ENCODE measurements around the gene ACVR1B.
"Not testable (repeated sequence)": the region's sequence is repeated elsewhere in the genome, so short reads cannot be mapped to it uniquely, and the experiment has no call there.

The ACVR1B gene

DNA sequence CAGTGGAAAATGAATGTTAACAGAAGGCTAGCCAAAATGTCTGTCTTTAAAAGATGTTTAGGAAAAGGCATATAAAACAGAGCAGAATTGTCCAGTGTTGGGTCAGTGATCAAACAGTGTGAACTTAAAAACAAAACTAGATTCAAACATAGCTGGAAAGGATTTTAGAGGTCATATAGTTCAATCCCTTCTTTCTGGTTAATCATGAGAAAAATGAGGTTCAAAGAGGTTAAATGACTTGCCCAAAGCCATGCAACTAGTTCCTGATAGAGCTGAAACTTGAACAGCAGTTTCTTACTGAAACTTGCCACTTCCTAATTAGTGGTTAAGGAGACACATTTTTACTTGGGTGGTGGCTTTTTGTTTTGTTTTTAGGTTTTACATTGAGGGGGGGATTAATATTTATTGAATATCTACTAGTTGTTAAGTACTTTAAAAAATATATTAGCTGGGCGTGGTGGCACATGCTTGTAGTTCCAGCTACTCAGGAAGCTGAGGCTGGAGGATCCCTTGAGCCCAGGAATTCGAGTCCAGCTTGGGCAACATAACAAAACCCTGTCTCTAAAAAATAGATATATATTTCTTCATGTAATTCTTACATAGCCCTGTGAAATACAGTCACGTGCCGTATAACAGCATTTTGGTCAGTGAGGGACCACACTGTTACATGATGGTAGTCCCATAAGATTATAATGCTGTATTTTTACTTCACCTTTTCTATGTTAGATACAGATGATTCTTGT is 20.4 kb downstream of the ACVR1B start:
- DNase-seq: no peak

DNA sequence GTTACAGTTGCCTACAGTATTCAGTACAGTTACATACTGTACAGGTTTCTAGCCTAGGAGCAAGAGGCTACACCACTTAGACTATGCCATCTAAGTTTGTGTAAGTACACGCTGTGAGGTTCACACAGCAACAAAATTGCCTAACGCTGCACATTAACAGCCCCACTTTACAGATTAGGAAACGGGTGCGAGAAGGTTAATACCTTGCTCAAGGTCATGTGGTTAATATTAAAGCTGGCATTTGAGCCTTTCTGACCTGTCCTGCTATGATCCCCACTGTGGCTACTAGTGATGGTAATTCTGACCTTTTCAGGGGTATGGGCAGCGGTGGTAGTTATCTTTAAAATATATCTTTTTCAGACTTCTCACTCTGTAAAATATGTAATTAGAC is 20.9 kb downstream of the ACVR1B start:
- no peak for DNase-seq

DNA sequence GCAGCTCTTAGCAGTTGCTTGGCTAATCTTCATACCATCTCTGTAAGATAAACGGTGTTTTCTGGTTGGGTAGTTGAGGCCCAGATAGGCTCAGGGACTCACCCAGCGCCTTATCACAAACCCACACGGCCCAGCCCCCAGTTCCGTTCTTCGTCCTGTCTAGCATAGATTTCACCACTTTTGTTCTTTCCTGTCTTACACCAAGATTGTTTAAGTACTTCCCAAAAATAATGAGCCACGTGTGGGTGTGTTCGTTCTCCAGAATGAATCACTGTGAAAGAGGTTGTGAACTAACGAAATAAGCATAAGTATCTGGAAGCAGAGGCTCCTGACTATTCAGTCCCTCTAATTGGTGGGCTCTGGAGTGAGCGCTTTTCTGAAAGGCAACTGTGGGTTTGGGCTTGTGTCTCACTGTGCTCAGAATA is 21.4 kb downstream of the ACVR1B start:
- DNase-seq: no peak

DNA sequence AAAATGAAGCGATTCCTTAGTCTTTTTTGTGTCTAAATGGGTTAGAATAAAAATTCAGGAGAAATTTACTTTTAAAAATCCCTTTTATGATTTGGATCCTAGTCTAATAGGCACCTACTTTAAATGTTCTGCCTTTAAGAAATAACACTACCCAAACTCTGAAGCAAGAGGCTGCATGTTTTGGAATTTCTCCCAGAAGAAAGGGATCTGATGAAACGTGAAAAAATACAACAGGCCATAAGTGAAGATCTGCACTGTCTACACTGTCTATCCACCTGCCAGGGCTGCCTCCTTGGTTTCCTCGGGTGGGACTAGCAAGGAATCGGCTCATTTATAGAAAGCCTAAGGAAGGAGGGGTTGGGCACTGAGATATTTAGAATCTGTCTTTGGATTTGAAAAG is 22.1 kb downstream of the ACVR1B start:
- DNase-seq: no peak

DNA sequence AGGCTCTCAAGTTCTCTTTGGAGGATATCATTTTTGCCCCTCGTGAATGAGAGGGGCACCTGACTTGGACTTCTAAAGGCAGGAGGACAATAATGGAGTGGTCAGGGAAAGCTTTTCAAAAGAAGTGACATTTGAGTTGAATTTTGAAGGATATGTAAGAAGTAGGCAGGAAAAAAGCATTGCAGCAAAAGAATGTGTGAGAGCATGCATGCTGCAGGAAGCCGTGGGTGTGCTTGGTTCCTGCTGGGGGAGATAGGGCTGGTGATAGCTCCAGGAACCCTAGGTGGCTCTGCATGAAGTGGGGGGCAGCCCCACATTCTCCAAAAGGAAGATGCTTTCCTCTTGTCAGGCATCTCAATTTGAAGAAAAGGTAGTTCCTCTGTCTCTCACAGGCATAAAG is 23.1 kb downstream of the ACVR1B start:
- DNase-seq: no peak

DNA sequence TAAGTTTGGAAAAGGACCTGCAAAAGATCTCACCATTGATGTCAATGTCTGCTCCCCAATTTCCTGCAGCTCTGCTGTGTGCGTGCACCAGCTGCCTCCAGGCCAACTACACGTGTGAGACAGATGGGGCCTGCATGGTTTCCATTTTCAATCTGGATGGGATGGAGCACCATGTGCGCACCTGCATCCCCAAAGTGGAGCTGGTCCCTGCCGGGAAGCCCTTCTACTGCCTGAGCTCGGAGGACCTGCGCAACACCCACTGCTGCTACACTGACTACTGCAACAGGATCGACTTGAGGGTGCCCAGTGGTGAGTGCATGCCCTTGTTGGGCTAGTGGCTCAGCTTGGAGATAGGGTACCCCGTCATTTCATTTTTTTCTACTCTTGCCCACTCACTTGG is 23.7 kb downstream of the ACVR1B start:
- no peak for DNase-seq

DNA sequence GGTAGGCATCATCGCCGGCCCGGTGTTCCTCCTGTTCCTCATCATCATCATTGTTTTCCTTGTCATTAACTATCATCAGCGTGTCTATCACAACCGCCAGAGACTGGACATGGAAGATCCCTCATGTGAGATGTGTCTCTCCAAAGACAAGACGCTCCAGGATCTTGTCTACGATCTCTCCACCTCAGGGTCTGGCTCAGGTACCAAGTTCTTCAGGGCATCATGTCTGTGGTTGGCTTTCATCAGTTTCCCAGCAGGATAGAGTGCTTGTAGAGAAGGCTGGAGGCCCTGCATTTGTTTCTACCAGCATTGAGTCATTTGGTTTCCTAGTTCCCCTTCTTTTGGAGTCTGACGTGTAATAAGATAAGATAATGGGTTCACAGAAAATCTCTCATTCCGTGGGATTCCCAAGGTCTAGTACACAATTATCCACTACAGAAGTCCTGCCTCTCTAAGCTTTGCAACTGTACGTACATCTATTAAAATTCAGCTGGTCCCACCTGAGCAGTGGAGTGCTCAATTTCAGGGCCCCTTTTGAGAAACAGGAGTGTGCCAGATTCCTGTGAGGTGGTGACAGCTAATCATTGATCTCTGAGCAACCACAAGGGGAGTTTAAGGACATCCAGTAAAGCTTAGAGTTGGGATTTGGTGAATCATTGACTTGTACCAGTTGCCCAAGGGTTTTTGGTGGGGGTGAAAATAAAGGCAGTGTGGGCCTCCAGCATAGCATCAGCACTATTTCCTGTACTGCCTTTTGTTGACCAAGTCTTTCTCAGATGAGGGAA is 25.1 kb downstream of the ACVR1B start:
- DNase-seq: peak; percentile 58

DNA sequence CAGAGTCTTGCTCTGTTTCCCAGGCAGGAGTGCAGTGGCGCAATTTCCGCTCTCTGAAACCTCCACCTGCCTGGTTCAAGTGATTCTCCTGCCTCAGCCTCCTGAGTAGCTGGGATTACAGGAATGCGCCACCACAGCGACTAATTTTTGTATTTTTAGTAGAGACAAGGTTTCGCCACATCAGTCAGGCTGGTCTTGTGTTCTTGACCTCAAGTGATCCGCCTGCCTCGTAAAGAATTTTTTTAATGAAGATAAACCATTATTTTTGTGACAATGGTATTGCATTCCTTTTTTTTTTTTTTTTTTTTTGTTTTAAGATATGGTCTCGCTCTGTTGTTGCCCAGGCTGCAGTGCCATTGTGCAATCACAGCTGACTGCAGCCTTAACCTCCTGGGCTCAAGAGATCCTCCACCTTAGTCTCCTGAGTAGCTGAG is 25.8 kb downstream of the ACVR1B start:
- DNase-seq: no peak

DNA sequence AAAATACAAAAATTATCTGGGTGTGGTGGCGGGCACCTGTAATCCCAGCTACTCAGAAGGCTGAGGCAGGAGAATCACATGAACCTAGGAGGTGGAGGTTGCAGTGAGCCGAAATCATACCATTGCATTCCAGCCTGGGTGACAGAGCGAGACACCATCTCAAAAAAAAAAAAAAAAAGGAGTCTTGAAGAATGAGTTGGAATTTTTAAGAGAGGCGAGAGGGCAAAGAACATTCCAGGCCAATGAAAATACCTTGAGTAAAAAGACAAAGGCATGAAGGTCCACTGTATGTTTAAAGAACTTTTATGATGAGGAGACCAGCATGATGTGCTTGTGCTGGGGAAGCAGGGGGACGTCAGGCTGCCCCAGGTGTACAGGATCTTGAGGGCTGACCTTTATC is 27.8 kb downstream of the ACVR1B start:
- DNase-seq: not testable (repeated sequence)

DNA sequence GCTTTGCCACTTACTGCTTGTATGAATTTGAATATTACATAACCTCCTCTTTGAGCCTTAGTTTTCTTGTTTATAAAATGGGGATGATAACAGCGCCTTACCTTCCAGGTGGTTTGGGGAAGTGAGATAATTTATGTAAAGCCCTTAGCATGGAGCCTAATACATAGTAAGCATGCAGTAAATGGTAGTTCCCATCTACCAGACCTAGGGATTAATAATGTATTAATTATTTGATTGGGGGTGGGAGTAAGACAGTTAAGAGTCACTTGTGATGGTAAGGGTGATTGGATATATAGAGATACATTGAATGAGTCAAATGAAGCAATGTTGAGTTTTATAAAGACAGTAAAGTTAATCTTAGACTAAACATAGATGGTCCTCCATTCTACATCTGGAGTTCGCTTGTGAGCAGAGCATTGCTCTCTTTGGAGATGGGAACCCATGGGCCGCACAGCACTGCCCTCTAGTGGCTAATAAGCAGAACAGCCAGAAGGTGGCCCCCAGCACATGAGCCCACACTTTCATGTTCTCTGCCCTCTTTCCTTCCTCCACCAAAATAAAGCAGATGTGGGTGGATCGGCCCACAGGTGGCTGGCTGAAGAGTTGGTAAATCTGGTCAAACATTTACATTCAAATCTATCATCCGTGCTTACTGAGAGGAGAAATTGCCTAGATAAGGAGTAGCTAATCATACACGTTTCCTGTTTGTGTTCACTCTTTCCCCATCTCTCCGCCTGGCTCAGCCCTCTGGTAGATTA is 28.7 kb downstream of the ACVR1B start:
- DNase-seq: peak; percentile 69

DNA sequence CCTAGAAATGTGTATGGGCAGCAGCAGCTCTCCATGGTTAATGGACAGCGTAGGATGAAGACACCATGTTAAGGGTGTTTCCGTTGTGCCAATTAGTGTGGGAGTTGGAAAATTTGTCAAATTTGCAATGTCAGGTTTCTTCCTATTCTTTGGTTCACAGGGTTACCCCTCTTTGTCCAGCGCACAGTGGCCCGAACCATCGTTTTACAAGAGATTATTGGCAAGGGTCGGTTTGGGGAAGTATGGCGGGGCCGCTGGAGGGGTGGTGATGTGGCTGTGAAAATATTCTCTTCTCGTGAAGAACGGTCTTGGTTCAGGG is 29.3 kb downstream of the ACVR1B start:
- no peak for DNase-seq

DNA sequence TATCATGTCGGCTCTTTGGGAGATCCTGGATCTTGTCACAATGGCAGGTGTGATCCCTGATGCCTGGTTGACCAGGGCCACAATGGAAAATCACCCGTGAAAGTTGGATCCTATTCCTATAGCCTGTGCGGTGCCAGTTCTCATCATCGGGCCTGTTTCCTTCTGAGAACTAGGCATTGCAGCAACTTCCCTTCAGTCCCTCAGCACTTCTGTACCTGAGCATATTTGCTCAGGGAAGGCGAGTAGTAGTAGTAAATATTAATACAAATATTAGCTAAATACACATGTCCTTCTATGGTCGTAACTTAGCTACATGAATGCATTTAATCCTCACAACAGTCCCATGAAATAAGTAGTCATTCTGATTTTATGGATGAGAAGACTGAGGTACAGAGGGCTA is 33.2 kb downstream of the ACVR1B start:
- DNase-seq: no peak

DNA sequence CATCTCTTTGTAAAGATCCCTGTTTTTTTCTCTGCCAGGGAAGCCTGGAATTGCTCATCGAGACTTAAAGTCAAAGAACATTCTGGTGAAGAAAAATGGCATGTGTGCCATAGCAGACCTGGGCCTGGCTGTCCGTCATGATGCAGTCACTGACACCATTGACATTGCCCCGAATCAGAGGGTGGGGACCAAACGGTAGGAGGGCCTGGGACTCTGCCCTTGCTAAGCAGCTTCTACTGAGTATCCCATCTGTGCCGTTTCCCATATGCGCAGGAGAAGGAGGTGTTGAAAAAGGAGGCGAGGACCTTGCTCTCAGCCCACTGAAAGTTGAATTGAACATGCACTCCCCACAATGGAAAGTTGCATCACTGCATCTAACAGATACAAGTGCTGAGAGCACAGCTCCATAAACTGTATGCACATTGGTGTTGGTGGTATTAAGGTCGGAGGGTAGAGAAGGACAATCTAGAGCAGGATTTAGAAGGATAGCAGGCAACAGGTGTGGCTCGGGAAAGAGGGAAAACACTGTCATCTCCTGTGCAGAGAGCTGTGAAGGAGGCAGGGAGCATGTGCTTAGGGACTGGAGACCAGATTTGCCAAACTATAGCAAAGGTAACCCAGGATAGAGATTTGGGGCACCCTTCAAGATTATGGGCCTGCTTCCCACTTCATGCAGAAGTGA is 33.8 kb downstream of the ACVR1B start:
- DNase-seq: no peak

DNA sequence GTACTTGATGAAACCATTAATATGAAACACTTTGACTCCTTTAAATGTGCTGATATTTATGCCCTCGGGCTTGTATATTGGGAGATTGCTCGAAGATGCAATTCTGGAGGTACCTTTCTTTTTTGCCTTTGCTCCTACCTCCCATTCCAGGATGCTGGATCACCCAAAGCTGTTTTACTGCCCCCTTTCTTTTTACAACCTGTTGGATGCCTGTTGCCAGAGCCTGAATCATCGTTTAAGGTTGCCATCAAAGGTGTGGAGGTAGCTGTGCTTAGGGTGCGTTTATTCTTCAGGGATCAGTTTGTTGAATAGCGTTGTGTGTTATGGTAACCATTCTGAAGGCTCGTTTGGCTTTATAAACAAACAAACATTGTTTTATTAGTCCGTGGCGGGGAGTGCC is 35.3 kb downstream of the ACVR1B start:
- DNase-seq: no peak

DNA sequence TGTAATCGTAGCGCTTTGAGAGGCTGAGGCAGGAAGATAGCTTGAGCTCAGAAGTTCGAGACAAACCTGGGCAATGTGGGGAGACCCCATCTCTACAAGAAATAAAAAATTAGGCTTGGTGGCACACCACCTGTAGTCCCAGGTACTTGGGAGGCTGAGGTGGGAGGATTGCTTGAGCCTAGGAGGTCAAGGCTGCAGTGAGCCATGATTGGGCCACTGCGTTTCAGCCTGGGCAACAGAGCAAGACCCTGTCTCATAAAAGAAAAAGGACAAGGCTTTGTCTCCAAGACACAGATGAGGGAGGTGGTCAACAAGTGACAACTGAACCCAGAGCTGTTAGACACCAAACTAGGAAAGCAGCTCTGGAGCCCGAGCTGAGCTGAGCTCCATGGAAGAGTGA is 40.7 kb downstream of the ACVR1B start:
- DNase-seq: no peak

DNA sequence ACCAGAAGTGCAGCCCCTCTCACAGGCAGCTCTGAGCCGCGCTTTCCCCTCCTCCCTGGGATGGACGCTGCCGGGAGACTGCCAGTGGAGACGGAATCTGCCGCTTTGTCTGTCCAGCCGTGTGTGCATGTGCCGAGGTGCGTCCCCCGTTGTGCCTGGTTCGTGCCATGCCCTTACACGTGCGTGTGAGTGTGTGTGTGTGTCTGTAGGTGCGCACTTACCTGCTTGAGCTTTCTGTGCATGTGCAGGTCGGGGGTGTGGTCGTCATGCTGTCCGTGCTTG is 43.0 kb downstream of the ACVR1B start:
- no peak for DNase-seq

DNA sequence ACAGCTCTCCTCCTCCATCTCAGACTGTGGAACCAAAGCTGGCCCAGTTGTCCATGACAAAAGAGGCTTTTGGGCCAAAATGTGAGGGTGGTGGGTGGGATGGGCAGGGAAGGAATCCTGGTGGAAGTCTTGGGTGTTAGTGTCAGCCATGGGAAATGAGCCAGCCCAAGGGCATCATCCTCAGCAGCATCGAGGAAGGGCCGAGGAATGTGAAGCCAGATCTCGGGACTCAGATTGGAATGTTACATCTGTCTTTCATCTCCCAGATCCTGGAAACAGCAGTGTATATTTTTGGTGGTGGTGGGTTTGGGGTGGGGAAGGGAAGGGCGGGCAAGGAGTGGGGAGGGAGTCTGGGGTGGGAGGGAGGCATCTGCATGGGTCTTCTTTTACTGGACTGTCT is 43.5 kb downstream of the ACVR1B start:
- DNase-seq: peak; percentile 75

DNA sequence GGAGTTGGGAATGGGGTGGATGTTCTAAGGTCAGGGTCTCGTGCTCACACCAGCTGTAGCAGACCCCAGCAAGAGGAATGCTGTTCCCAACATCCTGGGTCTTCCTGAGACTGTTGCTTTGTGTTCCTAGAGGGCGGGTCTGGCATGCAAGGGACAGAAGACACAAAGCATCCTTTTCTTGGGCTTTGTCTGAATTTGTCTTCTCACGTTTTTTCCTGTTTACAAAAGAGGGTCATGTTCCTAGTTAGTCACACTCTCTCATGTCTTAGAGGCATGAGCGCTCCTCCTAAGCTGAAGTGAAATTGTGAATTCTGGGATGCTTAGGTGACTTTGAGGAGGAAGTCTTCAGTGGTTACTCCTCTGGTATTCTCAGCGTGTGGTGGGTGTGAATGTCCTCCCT is 45.6 kb downstream of the ACVR1B start:
- no peak for DNase-seq

DNA sequence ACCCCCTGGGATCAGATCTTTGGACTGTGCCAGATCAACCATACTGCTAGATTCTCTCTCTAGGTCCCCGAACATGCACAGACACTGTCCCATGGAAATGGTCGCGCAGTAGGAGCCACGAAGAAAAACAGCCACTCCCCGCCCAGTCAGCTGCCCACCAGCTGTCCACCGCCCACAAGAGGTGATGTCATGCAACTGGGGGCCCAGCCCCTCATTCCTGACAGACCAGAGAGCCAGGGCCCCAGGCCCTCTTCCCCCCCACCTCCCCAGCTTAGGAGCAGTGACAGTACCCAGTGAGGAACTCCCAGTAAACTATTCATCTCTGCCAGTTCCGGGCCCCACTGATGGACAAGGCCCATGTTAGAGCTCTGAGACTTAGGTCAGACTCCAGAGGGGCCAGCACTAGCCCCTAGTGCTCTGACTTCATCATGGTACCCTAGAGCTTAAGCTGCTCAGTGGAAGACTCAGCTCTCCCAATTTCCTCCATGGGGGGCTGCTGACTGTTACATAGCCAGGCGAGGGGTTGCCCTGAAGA is 51.6 kb downstream of the ACVR1B start:
- no peak for DNase-seq

DNA sequence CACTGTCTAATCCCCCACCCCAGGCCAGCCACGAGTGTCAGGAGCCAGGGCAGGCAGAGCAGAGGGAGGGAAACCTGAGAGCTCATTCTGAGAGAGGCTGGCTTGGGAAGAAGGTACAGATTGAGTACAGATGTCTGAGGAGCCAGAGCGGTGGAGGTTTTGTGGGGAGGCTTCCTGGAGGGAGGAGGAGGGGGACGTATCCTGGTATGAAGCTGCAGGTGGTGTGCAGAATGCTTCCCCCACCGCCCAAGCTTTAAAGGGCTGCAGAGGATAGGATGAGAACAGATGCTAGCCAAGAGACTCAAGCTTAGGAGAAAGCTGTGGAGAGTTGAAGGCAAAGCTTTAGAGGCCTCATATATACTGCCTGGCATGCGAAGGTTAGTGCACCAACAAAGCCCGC is 52.1 kb downstream of the ACVR1B start:
- DNase-seq: no peak

DNA sequence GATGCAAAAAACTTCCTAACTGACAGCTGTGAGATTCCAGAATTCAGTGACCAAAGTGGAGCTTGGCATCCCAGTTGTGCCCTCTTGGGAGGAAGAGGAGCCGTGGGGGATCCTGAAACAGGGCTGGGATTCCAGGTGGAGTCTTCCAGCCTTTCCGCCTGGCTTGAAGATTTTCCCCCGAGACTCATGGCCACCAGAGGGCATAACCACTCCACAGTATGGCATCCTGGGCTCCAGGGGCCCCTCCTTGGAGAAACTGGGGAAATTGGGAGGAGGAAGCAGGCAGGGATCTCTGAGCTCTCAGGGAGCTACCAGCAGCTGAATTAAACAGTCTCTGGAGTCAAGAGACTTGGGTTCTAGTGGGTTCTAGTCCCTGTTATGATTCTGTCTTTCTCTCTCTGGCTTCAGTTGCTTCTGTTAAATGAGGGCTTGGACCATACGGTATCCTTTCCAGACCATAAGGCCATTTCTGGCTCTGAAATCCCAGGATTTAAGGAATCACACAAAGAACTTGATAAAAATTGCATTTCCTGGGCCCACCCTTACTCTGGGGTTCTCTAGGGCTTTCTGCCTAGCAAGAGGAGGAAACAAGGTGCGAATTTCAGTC is 52.6 kb downstream of the ACVR1B start:
- peak; percentile 73 for DNase-seq

DNA sequence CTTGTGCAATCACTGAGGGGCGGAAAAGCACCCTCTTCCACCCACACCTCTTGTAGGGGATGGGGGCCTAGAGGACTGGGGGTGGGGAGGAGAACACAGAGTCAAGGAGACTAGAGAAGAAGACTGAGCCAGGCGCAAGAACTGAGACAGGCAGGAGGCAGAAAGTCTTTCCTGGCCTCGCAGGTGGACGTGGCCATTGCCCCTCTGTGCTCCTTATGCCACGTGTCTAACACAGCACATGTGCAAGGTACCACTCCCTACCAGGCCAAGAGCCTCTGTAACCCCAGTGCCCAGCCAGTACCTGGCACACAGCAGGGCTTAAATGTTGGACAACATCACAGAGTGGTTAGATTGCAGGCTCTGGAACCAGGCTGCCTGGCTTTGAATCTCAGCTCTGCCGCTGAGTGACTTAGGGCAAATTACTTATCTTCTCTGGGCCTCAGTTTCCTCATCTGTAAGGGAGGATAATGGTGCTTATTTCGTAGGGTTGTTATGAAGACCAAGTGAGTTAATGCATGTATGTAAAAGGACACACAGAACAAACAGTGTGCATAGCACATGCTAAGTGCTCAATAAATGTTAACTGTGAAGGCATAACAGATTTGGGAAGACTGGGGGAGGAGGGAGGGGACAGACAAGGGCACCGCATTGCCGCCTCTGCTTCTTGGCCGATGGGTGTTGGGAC is 53.9 kb downstream of the ACVR1B start:
- DNase-seq: no peak
